ENCODE measurements around the gene CHRNB1.

- TF ChIP-seq EZH2 (IDR thresholded peaks at IDR 0.05; ENCODE audit: borderline replicate concordance, insufficient read depth, low read depth, low read length, poor library complexity, severe bottlenecking) (no peak), CTCF (IDR thresholded peaks at IDR 0.05) (no peak)
Measured at GRCh38 chr17:7503521-7503920, 58.7 kb downstream of the CHRNB1 start.
